Lower leg skin (tissue), 4 donors: Measurements from ENCODE around the gene DLX3. TPM values are rescaled to one million over a fixed set of nuclear protein-coding genes. Genes with fewer than 3 reads are reported as not detected.

Experiments used
- DNase-seq, 2 donors: peaks; one replicate each; pipeline ENCODE4 v3.0.0-alpha.2; 2019; ENCODE audit warnings: low spot score in 2 of 2
- H3K4me3 ChIP-seq: fragments of 200-600 bp; sonication (generic); 2 replicates; pipeline ENCODE4 v1.5.1; 2017; ENCODE audit warnings: mild to moderate bottlenecking, low read depth; ENCODE audit not compliant: poor library complexity, severe bottlenecking
- POLR2A ChIP-seq, 2 donors: fragments of 450-650 bp; IDR thresholded peaks; one replicate each; pipeline ENCODE4 v1.6.1; 2016 to 2017; ENCODE audit warnings: antibody characterized with exemption in 2 of 2, mild to moderate bottlenecking in 1 of 2, moderate library complexity in 1 of 2
- WGBS, 2 donors: methylation state at CpG; one replicate each; pipeline ENCODE4 v1.1.5; 2018; 5-methylcytosine and 5-hydroxymethylcytosine counted together
- intact Hi-C: fragments of 100-400 bp; cut with DNase I; formaldehyde crosslinking; loops from one replicate; pipeline ENCODE4 v1.15.0; 2023; ENCODE audit warnings: low total_unique reads
- total RNA-seq, 4 donors: library from RNA; depleted of rRNA; stranded (reverse); fragments of >200 nt; gene quantifications; one replicate each; pipeline ENCODE4 v1.1.0, GENCODE V29; 2016
- TF ChIP-seq, protein P1 (sequence below), 3 donors: fragments of 450-650 bp; IDR thresholded peaks; one replicate each; pipeline ENCODE4 v1.5.1; 2016; ENCODE audit warnings: antibody characterized with exemption in 3 of 3, mild to moderate bottlenecking in 3 of 3, moderate library complexity in 2 of 3

The DLX3 gene
- total RNA-seq, 4 donors from 2014 or later = 28.8 to 36.5 (median 29.9) TPM

DNA sequence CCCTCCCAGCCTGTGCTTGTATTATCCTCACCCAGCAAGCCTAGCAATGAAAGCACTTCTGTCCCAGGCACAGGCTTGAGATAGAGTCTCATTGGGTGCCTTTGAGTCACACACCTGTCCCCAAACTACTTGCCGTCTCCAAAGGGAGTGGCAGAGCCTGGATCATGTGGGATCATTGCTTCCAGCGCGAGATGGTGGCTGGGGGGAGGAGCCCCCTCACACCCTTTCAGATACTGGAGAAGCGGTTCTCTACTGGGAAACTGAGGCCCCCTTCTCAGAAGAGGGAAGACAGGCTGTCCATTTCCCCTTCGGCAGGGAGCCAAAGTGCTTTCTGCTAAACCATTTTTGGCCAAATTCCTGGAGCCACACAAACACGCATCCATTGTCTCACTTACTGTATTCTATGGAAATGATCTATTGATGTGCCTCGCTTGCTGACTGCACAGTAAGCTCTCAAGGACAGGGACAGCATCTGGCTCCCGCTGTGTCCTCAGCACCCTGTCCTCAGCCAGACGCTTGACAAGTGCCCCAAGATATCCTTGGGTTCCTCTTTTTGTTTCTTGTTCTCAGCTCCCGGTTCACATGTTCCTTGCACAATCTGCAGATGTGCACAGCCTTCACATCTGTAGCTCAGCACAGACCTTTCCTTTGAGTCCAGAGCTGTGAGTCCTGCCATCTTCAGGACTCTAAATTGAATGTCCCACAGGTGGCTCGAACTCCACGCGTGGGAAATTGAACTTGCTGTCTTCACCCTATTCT lies 26.0 kb upstream of the DLX3 start:
- DNase-seq = peak in 1 of 2 donors; percentile 52
- TF ChIP-seq, protein P1, sequence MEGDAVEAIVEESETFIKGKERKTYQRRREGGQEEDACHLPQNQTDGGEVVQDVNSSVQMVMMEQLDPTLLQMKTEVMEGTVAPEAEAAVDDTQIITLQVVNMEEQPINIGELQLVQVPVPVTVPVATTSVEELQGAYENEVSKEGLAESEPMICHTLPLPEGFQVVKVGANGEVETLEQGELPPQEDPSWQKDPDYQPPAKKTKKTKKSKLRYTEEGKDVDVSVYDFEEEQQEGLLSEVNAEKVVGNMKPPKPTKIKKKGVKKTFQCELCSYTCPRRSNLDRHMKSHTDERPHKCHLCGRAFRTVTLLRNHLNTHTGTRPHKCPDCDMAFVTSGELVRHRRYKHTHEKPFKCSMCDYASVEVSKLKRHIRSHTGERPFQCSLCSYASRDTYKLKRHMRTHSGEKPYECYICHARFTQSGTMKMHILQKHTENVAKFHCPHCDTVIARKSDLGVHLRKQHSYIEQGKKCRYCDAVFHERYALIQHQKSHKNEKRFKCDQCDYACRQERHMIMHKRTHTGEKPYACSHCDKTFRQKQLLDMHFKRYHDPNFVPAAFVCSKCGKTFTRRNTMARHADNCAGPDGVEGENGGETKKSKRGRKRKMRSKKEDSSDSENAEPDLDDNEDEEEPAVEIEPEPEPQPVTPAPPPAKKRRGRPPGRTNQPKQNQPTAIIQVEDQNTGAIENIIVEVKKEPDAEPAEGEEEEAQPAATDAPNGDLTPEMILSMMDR (IDR thresholded peaks at IDR 0.05) = no peak
- no peak for TF ChIP-seq POLR2A (IDR thresholded peaks at IDR 0.05)
- H3K4me3 ChIP-seq = no peak overlapping the region
- 58 to 67% methylated on average over 13 of the region's 13 CpGs for WGBS, 2 donors
- intact Hi-C loops = no loop called here

DNA sequence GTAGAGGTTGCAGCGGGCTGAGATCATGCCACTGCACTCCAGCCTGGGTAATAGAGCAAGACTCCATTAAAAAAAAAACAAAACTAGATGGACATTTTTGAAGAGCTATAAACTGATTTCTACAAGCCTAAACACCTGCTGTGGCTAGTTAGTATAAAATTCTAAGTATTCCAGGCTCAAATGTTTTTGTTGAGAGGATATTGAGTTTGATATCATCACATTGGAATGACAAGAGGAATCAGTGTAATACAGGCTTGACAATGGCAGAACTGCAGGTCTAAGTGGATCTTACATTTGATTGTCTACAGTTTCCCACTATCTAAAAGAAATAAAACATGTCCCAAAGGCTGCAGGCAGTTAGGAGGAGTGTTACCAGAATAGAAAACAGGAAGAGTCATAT lies 23.9 kb upstream of the DLX3 start:
- TF ChIP-seq POLR2A (IDR thresholded peaks at IDR 0.05) = no peak
- TF ChIP-seq, protein P1 (IDR thresholded peaks at IDR 0.05) = no peak
- no peak for DNase-seq
- intact Hi-C loops = no loop called here
- WGBS, 2 donors = 91 to 100% methylated on average over 1 of the region's 1 CpG
- H3K4me3 ChIP-seq = no peak overlapping the region

DNA sequence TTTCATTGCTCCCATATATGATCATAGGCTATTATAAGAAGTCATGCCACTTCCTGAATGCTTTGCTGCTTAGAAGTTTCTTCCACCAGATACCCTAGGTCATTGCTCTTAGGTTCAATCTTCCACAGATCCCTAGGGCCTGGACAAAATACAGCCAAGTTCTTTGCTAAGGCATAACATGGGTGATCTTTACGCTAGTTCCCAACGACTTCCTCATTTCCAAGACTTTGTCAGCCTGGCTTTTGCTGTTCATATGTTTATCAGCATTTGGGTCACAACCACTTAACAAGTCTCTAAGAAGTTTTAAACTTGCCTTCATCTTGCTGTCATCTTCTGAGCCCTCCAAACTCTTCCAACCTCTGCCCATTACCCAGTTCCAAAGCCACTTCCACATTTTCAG lies 20.1 kb upstream of the DLX3 start:
- WGBS, 2 donors = 87 to 90% methylated on average over 2 of the region's 2 CpGs
- intact Hi-C loops = no loop called here
- no peak for DNase-seq
- H3K4me3 ChIP-seq = no peak overlapping the region
- no peak for TF ChIP-seq POLR2A (IDR thresholded peaks at IDR 0.05)
- TF ChIP-seq, protein P1 (IDR thresholded peaks at IDR 0.05) = no peak

DNA sequence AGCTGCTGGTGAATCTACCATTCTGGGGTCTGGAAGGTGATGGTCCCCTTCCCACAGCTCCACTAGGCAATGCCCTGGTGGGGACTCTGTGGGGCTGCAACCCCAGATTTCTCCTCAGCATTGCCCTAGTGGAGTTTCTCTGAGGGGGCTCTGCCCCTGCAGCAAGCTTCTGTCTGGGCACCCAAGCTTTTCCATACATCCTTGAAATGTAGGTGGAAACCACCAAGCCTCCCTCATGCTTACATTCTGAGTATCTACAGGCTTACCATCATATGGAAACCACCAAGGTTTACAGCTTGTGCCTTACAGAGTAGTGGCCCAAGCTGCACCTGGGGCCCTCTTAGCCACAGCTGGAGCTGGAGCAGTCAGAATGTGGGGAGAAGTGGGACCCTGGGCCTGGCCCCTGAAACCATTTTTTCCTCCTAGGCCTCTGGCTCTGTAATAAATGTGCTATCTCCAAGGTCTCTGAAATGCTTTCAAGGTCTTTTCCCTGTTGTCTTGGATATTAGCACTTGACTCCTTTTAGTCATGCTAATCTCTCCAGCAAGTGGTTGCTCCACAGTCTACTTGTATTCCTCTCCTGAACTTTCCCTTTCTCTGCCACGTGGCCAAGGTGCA lies 19.6 kb upstream of the DLX3 start:
- TF ChIP-seq, protein P1 (IDR thresholded peaks at IDR 0.05) = no peak
- TF ChIP-seq POLR2A (IDR thresholded peaks at IDR 0.05) = no peak
- 30 to 59% methylated on average over 1 of the region's 1 CpG for WGBS, 2 donors
- no peak for DNase-seq
- intact Hi-C loops = no loop called here
- H3K4me3 ChIP-seq = no peak overlapping the region

DNA sequence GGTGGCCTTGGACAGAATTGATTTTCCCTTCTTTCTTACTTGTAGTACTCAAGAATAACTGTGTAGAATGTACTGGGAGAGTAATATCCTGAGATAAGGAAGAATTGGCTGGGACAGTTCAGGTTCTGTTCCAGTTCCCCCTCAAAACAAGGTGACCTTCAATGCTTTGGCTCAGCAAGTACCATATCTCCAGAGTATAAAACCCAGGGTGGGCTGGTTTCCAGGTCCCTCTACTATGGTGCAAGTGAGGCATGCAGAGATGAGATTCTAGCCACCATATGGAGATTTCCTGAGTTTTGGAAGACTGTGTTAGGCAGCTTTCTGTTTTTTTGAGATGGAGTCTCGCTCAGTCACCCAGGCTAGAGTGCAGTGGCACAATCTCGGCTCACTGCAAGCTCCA lies 18.1 kb upstream of the DLX3 start:
- DNase-seq = peak in 1 of 2 donors; percentile 52
- no peak overlapping the region for H3K4me3 ChIP-seq
- intact Hi-C loops = no loop called here
- no peak for TF ChIP-seq POLR2A (IDR thresholded peaks at IDR 0.05)
- TF ChIP-seq, protein P1 (IDR thresholded peaks at IDR 0.05) = no peak
- 66 to 83% methylated on average over 2 of the region's 2 CpGs for WGBS, 2 donors
